OCI-LY3 (cell line): ENCODE data around the gene CERKL.
A peak's percentile ranks its signal among the peaks of the same experiment; 100 is the strongest.

Experiments used
- H2AFZ ChIP-seq: fragments of 200-600, 300-600 bp; shearing (Covaris generic); 2 replicates; pipeline ENCODE4 v1.6.0; 2014; ENCODE audit warnings: antibody characterized with exemption, low read depth, low read length
- H3K27ac ChIP-seq: fragments of 200-600, 300-600 bp; sonication (generic); 2 replicates; pipeline ENCODE4 v1.5.1; 2014; ENCODE audit warnings: mild to moderate bottlenecking, low read length, moderate library complexity, mixed read lengths
- H3K27me3 ChIP-seq: fragments of 200-600, 300-600 bp; sonication (generic); 2 replicates; pipeline ENCODE4 v1.6.1; 2014; ENCODE audit warnings: low read depth, low read length, mixed read lengths
- H3K36me3 ChIP-seq: fragments of 200-600, 300-600 bp; sonication (generic); replicated peaks from 2 replicates; pipeline ENCODE3; 2014; ENCODE audit warnings: low read depth, low read length, mixed read lengths
- H3K4me1 ChIP-seq: fragments of 300-600, 200-600 bp; sonication (generic); 2 replicates; pipeline ENCODE4 v1.6.1; 2014; ENCODE audit warnings: low read length, mixed read lengths
- H3K4me2 ChIP-seq: fragments of 200-600, 300-600 bp; sonication (generic); 2 replicates; pipeline ENCODE4 v1.6.1; 2014; ENCODE audit warnings: low read length, mixed read lengths
- H3K4me3 ChIP-seq: fragments of 300-600, 200-600 bp; sonication (generic); 2 replicates; pipeline ENCODE4 v1.5.1; 2014; ENCODE audit warnings: antibody characterized with exemption, mild to moderate bottlenecking, low read length, moderate library complexity
- H3K79me2 ChIP-seq: fragments of 300-600, 200-600 bp; shearing (Covaris generic); 2 replicates; pipeline ENCODE4 v1.6.1; 2014; ENCODE audit warnings: mild to moderate bottlenecking, low read length, mixed read lengths
- H3K9ac ChIP-seq: fragments of 300-600, 200-600 bp; shearing (Covaris generic); 2 replicates; pipeline ENCODE4 v1.6.0; 2014; ENCODE audit warnings: mild to moderate bottlenecking, low read length, moderate library complexity
- H3K9me3 ChIP-seq: fragments of 200-600, 300-600 bp; shearing (Covaris generic); 2 replicates; pipeline ENCODE4 v1.6.1; 2014; ENCODE audit warnings: low read length, mixed read lengths; ENCODE audit not compliant: insufficient read depth
- H4K20me1 ChIP-seq: fragments of 200-600, 300-600 bp; sonication (generic); 2 replicates; pipeline ENCODE4 v1.6.1; 2016; ENCODE audit warnings: low read length, mixed read lengths; ENCODE audit not compliant: insufficient read depth
- EZH2phosphoT487 ChIP-seq: fragments of 200-600 bp; shearing (Covaris generic); IDR thresholded peaks from 2 replicates; pipeline ENCODE4 v1.6.1; 2018; ENCODE audit warnings: antibody characterized with exemption, mixed run types, low read depth
- TF ChIP-seq, protein P1 (sequence below): fragments of 200-600, 300-600 bp; sonication (generic); IDR thresholded peaks from 2 replicates; pipeline ENCODE4 v1.5.1; 2014; ENCODE audit warnings: antibody characterized with exemption, low read length, low read depth

CERKL gene

DNA sequence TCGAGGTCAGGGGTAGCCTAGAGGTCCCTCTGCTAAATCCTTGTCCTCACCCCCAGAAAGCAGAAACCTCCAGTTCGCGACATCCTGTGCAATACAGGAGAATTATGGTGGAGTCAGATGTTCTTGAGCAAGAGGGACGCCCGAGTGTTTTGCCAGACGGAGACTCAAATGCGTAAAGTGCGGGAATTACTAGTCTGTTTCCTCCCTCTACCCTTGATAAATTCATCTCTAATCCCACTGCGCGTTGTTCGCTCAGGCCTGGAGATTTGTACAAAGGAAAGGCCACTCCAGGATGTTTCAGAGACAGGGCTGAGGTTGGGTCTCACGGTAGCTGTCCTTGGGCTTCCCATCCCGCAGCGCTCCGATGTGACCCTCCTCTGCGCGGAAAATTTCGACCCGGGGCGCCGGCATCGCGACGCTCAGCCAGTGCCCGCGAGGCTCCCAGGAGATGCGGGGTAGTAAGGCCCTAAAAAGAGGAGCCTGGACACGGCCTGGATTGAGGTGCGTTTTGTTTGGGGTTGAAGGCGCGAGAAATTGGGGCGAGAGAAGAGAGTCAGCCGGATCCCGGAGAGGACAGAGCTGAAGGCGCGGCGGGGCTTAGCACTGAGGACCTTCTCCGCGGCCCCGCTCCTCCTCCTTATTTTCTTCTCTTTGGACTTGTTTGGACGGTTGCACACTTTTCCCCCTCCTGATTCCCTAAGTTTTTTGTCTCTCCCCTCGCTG is 26.1 kb upstream of the CERKL start:
- Histone ChIP-seq H4K20me1 (no peaks in the 10 kb centered on the region), H3K27ac (no peak overlapping the region), H2AFZ (no peak overlapping the region), H3K4me3 (no peak overlapping the region), H3K4me2 (no peak overlapping the region), H3K79me2 (no peaks in the 10 kb centered on the region), H3K9ac (no peak overlapping the region), H3K27me3 (no peaks in the 10 kb centered on the region), H3K9me3 (no peaks in the 10 kb centered on the region), H3K4me1 (peaks cover 26% of the 10 kb centered on the region), H3K36me3 (no peaks in the 10 kb centered on the region)
- TF ChIP-seq EZH2phosphoT487 = no peak
- TF ChIP-seq, protein P1, sequence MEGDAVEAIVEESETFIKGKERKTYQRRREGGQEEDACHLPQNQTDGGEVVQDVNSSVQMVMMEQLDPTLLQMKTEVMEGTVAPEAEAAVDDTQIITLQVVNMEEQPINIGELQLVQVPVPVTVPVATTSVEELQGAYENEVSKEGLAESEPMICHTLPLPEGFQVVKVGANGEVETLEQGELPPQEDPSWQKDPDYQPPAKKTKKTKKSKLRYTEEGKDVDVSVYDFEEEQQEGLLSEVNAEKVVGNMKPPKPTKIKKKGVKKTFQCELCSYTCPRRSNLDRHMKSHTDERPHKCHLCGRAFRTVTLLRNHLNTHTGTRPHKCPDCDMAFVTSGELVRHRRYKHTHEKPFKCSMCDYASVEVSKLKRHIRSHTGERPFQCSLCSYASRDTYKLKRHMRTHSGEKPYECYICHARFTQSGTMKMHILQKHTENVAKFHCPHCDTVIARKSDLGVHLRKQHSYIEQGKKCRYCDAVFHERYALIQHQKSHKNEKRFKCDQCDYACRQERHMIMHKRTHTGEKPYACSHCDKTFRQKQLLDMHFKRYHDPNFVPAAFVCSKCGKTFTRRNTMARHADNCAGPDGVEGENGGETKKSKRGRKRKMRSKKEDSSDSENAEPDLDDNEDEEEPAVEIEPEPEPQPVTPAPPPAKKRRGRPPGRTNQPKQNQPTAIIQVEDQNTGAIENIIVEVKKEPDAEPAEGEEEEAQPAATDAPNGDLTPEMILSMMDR = no peak

DNA sequence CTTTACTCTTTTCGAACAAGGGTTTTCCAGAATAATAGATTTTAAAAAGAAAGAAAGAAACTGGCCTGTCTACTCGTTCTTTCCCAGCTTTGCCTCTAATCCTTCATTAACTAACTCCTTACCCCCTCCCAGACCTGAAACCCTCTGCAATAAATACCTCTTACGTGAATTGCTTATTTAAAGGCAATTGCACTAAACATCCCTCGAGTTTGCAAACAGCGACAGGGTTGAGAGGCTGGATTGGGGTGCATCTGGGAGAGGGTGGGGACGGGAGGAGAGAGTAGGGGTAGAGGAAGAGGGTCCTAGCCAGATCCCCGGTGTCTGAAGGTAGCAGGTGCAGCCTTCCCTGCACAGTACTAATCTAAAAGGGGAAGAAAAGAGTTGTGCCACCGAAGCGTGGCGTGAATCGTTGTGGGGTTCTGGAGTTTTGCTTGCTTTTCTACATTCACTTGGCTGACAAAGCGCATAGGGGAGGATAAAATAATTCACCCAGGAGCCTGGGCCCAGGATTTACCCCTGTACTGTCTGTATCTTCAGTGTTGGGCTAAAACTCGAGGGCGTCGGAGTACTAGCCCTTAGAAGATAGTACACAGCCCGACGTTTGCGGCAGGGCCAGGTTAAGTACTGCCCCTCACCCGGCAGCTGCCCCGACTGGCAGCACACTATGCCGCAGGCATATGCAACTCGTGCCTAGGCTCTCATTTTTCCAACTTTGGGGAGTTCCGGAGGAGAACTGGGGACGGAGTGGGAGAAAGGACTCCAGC is 25.3 kb upstream of the CERKL start:
- TF ChIP-seq EZH2phosphoT487 = no peak
- TF ChIP-seq, protein P1 = no peak
- H4K20me1 ChIP-seq = no peaks in the 10 kb centered on the region
- no peak overlapping the region for H3K27ac ChIP-seq
- H3K4me2 ChIP-seq = no peak overlapping the region
- no peak overlapping the region for H3K4me3 ChIP-seq
- no peaks in the 10 kb centered on the region for H3K9me3 ChIP-seq
- peaks cover 18% of the 10 kb centered on the region for H3K4me1 ChIP-seq
- H3K9ac ChIP-seq = no peak overlapping the region
- H3K36me3 ChIP-seq = no peaks in the 10 kb centered on the region
- no peak overlapping the region for H2AFZ ChIP-seq
- no peaks in the 10 kb centered on the region for H3K79me2 ChIP-seq
- no peaks in the 10 kb centered on the region for H3K27me3 ChIP-seq

- peak overlapping the region; percentile 24; the same call in 1 of the 2 replicates for H3K9ac ChIP-seq
- H3K27ac ChIP-seq = no peak overlapping the region
- H4K20me1 ChIP-seq = no peaks in the 10 kb centered on the region
- peak overlapping the region; percentile 71 for H3K4me2 ChIP-seq
- no peaks in the 10 kb centered on the region for H3K27me3 ChIP-seq
- peak overlapping the region; percentile 47 for H2AFZ ChIP-seq
- no peaks in the 10 kb centered on the region for H3K9me3 ChIP-seq
- H3K4me3 ChIP-seq = peak overlapping the region; percentile 75
- no peaks in the 10 kb centered on the region for H3K79me2 ChIP-seq
- TF ChIP-seq, protein P1 = no peak
- TF ChIP-seq EZH2phosphoT487 = no peak
- peaks cover 8% of the 10 kb centered on the region for H3K4me1 ChIP-seq
- no peaks in the 10 kb centered on the region for H3K36me3 ChIP-seq
Measured at GRCh38 chr2:181680937-181681811, 24.3 kb upstream of the CERKL start.
